AG09319 (cell line): ENCODE measurements around the gene NUDT14.

Experiments
- DNase-seq: peaks from one replicate; pipeline ENCODE4 v3.0.0-alpha.2; 2010; ENCODE audit warnings: low read depth; ENCODE audit errors: extremely low read depth
- CTCF ChIP-seq: IDR thresholded peaks from 2 replicates; pipeline ENCODE4 v1.5.1; 2011; ENCODE audit warnings: low read depth, mild to moderate bottlenecking, inconsistent platforms, low read length, moderate library complexity

Gene NUDT14

DNA sequence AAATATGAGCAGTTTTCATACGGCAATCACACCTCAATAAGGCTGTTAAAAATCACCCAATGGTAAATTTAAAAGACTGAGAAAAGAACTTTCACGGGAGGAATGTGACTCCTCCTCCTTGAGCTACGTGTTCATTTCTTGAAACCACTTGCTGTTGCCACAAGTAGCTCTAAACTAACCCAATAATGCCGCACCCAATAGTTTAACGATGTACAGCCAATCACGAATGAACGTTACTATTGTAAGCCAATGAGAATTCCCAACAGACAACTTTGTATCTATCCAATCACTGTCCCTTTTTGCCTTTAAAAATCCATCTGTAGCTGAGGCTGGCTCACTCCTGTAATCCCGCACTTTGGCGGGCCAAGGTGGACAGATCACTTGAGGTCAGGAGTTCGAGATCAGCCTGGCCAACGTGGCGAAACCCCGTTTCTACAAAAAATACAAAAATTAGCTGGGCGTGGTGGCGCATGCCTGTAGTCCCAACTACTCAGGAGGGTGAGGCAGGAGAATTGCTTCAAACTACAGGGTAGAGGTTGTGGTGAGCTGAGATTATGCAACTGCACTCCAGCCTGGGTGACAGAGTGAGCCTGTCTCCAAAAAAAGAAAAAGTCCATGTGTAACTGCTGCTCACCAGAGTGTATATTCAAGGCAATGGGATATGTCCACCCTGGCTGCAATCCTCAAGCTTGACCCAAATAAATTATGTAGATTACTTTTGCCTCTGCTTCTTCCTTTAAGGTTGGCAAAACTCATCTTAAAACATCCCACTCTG, 42.8 kb upstream of the NUDT14 start:
- DNase-seq: no peak
- TF ChIP-seq CTCF: no peak

DNA sequence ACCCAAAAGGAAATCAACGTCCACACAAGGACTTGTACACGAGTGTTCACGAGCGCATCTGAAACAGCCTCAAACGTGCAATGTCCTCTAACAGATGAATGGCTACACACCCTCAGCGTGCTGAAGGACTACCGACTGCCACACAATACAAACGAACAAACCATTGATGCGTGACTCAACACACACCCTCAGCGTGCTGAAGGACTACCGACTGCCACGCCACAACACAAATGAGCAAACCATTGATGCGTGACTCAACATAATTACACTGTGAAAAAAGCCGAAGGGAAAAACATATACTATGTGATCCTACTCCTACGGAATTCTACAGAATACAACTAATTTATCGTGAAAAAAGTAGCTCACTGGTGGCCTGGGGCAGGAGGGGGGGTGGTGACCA, 42.1 kb upstream of the NUDT14 start:
- no peak for DNase-seq
- no peak for TF ChIP-seq CTCF

DNA sequence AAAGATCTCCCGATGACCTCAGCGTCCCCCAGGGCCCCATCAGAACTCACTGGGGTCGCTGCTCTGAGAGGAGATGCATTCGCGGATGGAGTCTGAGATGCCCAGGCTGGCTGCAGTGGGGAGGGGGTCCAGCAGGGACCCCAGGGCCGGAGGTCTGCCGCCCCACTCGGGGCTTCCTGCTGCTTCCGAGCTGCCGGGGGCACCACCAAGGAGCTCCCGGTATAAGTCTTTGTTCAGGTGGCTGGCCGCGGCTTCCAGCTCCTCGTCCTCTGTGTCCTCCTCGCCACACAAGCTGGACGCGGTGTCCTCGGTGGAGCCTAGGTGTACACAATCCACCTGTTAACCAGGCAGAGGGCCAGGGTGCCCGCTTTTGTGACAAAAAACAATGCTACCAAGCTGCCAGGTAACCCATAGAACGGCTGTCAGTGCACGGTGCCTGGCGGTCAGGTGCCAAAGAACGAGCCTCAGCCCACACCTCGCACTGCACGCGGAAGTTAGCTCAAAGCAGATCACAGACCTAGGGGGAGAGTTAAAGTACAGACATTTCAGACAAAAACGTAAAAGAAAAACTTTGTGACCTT, 40.6 kb upstream of the NUDT14 start:
- no peak for DNase-seq
- no peak for TF ChIP-seq CTCF

DNA sequence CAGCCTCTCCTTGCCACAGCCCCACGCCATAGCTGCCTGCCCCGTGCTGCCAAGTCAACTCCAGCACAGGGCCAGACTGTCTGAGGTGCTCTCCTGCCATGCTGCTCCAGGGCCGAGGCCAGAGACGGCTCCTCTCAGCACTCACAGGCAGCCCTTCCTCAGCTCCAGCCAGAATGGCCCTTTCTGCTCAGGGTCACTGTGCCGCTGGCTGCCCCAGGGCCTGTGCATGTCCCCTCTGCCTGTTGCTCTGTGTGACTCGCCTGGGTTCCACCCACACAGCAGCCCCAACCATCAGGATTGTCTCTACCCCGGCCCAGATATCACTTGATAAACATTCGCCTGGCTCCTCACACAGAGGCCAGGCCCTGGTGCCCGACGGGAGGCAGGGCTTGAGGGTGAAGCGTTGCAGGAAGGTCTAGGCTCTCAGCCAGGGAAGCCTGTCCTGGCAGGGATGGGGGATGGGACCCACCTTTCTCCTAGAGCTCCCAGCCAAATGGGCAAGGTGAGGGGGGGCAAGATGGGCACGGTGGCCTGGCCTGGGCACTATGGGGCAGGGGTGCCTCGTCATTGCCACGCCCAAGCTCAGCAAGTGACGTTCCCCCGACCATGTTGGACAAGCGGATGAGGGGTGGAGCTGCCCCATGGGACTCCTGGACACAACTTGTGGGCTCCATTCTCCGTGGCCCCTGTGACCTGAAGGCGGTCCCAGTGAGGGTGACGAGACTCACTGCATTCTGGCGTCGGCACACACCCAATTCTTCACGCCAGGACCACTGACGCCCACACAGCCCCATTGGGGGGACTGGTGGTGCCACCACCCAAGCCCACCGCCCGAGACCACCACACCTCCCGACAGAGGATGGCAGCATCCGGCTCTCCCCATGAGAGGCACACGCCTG, 39.8 kb upstream of the NUDT14 start:
- no peak for TF ChIP-seq CTCF
- DNase-seq: no peak

DNA sequence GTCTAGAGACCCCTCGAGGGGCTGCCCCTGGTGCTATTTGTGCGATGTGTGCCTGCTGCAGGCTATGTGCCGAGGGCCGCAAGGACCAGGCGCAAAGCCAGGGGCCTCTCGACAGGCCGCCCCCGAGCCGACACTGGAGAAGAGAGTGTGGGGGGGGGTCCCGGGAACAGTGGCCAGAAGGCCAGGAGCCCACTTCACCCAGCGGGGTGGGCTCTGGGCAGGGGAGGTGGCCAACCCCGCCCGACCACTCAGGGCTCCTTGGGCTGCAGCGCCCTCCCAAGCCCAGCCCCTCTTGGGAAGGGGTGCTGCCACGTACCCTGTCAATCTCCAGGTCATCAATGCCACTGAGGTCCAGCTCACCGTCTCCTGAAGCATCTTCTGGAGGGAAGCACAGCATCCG, 38.6 kb upstream of the NUDT14 start:
- no peak for DNase-seq
- no peak for TF ChIP-seq CTCF

DNA sequence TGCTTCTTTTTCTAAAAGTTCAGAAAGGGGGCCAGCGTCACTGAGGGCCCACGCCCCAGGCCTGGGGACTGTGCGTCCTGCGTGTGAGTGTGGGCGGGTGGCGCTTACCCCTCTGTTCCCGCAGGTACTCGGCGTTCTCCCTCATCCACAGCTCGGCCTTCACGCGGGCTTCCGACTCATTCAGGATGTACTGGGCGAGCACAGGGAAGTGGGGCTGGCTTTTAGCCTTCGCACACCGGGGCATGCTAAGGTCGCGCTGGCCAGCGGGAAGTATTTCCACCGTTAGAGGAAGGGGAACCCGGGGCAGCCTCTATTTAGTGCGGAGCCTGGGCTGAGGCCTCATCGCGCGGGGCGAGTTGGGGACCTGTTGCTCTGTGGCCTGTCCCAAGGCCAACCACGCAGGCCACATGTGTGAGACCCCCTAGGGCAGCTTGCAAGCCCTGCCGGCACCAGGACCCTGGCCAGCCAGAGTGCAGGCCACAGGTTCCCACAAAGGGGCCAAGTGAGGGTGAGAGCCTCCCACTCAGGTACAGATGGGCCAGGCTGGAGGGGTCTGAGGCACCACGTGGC, 38.0 kb upstream of the NUDT14 start:
- TF ChIP-seq CTCF: no peak
- DNase-seq: no peak
